EH (cell line): ENCODE data around the gene UBTD2.
"Not testable (repeated sequence)": the region's sequence is repeated elsewhere in the genome, so short reads cannot be mapped to it uniquely, and the experiment has no call there.

Source experiments
- DNase-seq: peaks from one replicate; pipeline ENCODE4 v3.0.0-alpha.2; 2015; ENCODE audit warnings: low read depth

Gene UBTD2

GRCh38 chr5:172293054-172293744, 9.6 kb upstream of the UBTD2 start:
- DNase-seq = peak; percentile 82

GRCh38 chr5:172291837-172292236, 8.3 kb upstream of the UBTD2 start:
- DNase-seq = not testable (repeated sequence)

- no peak for DNase-seq
Measured at GRCh38 chr5:172288465-172288864, 4.9 kb upstream of the UBTD2 start.

- DNase-seq = not testable (repeated sequence)
Measured at GRCh38 chr5:172287140-172287539, 3.6 kb upstream of the UBTD2 start.

GRCh38 chr5:172285226-172286143, 1.9 kb upstream of the UBTD2 start:
- DNase-seq = no peak

GRCh38 chr5:172284611-172284980, 1.0 kb upstream of the UBTD2 start:
- peak; percentile 43 for DNase-seq

GRCh38 chr5:172283862-172284610, 472 bp upstream of the UBTD2 start:
- peak; percentile 81 for DNase-seq

- peak; percentile 69 for DNase-seq
Measured at GRCh38 chr5:172282272-172283019, 1.1 kb downstream of the UBTD2 start.

GRCh38 chr5:172281346-172281745, 2.2 kb downstream of the UBTD2 start:
- DNase-seq = no peak

- peak; percentile 91 for DNase-seq
Measured at GRCh38 chr5:172280929-172281328, 2.6 kb downstream of the UBTD2 start.

GRCh38 chr5:172280317-172280716, 3.2 kb downstream of the UBTD2 start:
- DNase-seq = no peak

GRCh38 chr5:172278356-172278755, 5.2 kb downstream of the UBTD2 start:
- DNase-seq = no peak

GRCh38 chr5:172276214-172276613, 7.3 kb downstream of the UBTD2 start:
- DNase-seq = peak; percentile 29

GRCh38 chr5:172274951-172275753, 8.4 kb downstream of the UBTD2 start:
- no peak for DNase-seq

GRCh38 chr5:172267943-172268342, 15.6 kb downstream of the UBTD2 start:
- DNase-seq = no peak

- DNase-seq = no peak
Measured at GRCh38 chr5:172266676-172267092, 16.9 kb downstream of the UBTD2 start.

- DNase-seq = no peak
Measured at GRCh38 chr5:172266071-172266675, 17.4 kb downstream of the UBTD2 start.

GRCh38 chr5:172264815-172265395, 18.7 kb downstream of the UBTD2 start:
- DNase-seq = no peak

GRCh38 chr5:172255444-172255843, 28.1 kb downstream of the UBTD2 start:
- DNase-seq = no peak

- no peak for DNase-seq
Measured at GRCh38 chr5:172252501-172252900, 31.1 kb downstream of the UBTD2 start.
